ENCODE measurements around the gene PSENEN. TPM values are rescaled to one million over a fixed set of nuclear protein-coding genes. Genes with fewer than 3 reads are reported as not detected.

The PSENEN gene
- total RNA-seq, 1 donor = 11.6 TPM

DNA sequence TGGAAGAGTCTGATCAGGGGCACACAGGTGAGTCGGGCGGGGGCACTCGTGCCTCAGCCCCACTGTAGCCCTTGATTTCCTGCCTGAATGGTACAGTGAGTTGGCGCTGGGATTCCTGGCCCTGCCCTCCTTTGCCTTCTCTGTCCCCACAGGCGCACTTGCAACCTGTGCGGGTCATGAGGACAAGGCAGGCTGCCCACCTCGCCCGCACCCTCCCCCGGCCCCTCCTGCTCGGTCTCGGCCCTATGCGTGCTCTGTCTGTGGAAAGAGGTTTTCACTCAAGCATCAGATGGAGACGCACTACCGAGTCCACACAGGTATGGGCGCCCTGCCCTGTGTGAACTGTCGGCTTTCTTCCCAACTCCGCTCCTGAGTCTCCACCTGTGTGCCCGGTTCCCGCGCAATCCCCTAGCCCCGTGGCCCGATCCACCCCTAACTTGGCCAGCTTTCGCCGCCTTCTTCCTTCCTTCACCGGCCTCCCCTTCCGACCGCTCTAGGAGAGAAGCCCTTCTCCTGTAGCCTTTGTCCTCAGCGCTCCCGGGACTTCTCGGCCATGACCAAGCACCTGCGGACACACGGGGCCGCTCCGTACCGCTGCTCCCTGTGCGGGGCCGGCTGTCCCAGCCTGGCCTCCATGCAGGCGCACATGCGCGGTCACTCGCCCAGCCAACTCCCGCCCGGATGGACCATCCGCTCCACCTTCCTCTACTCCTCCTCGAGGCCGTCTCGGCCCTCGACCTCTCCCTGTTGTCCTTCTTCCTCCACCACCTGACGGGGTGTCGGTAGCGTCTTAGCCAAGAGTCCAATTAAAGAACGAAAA is 29.3 kb upstream of the PSENEN start:
- Histone ChIP-seq H3K27me3 (ENCODE audit: insufficient read depth, low read length) (no peaks in the 10 kb centered on the region), H3K79me2 (ENCODE audit: insufficient read depth, low read length) (peaks cover 33% of the 10 kb centered on the region), H3K4me3 (ENCODE audit: insufficient read depth, low read length) (peak overlapping the region; percentile 80), H3K4me1 (ENCODE audit: insufficient read depth, low read length) (peaks cover 17% of the 10 kb centered on the region), H3K36me3 (ENCODE audit: insufficient read depth, low read length) (peaks cover 6% of the 10 kb centered on the region), H3K9me3 (ENCODE audit: low read depth, low read length) (no peaks in the 10 kb centered on the region), H2AFZ (ENCODE audit: low read length) (peak overlapping the region; percentile 96), H4K20me1 (ENCODE audit: insufficient read depth, low read length) (peaks cover 19% of the 10 kb centered on the region), H3K27ac (ENCODE audit: low read depth, low read length) (no peak overlapping the region), H3K4me2 (ENCODE audit: insufficient read depth, low read length) (peak overlapping the region; percentile 89)
- TF ChIP-seq, protein P1, sequence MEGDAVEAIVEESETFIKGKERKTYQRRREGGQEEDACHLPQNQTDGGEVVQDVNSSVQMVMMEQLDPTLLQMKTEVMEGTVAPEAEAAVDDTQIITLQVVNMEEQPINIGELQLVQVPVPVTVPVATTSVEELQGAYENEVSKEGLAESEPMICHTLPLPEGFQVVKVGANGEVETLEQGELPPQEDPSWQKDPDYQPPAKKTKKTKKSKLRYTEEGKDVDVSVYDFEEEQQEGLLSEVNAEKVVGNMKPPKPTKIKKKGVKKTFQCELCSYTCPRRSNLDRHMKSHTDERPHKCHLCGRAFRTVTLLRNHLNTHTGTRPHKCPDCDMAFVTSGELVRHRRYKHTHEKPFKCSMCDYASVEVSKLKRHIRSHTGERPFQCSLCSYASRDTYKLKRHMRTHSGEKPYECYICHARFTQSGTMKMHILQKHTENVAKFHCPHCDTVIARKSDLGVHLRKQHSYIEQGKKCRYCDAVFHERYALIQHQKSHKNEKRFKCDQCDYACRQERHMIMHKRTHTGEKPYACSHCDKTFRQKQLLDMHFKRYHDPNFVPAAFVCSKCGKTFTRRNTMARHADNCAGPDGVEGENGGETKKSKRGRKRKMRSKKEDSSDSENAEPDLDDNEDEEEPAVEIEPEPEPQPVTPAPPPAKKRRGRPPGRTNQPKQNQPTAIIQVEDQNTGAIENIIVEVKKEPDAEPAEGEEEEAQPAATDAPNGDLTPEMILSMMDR (IDR thresholded peaks at IDR 0.05; ENCODE audit: extremely low read depth, low read depth, low read length) = no peak
- DNase-seq (ENCODE audit: insufficient read length, low spot score, missing footprints) = peak; percentile 98

DNA sequence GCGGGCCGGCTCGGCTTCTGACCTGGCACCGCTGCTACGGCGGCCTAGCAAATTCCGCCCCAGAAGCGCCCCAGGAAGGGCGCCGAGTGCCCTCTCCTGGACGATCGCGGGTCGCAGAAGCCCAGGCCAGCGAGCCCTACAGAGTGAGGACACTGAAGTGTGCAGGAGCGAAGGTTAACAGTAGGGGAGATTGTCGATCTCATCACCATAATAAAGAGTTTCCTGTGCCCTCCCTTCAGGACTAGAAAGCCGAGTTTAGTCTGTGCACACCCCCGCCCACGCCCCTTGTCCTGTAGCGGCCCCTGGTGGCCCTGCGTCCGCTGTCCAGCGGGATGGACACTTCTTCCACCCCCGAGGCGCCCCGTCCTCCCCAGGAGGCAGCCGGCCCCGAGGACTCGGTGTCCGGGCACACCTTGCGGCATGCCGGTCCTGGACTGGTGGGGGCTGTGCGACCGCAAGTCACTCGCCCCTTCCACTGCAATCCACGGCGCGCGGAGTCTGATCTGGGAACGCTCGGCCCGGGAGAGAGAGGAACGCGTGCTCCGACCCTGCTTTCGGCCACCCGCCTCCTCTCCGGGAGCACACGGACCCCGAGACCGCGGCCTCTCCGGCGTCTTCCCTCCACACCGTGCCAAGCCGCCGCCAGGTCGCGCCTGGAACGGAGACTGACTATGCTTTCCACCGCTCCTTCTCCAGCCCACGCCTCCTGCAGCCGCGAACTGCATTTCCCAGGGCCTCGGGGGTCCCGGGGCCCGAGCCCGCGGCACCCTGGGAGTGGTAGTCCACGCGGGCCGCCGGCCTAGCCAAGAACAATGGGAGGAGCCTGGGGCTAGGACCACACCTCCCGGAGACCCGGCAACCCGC is 28.4 kb upstream of the PSENEN start:
- no peaks in the 10 kb centered on the region for H3K27me3 ChIP-seq (ENCODE audit: insufficient read depth, low read length)
- peak overlapping the region; percentile 89 for H3K4me2 ChIP-seq (ENCODE audit: insufficient read depth, low read length)
- H3K79me2 ChIP-seq (ENCODE audit: insufficient read depth, low read length) = peaks cover 39% of the 10 kb centered on the region
- H2AFZ ChIP-seq (ENCODE audit: low read length) = peak overlapping the region; percentile 96
- H4K20me1 ChIP-seq (ENCODE audit: insufficient read depth, low read length) = peaks cover 25% of the 10 kb centered on the region
- H3K4me3 ChIP-seq (ENCODE audit: insufficient read depth, low read length) = peak overlapping the region; percentile 80
- peak; percentile 100 for DNase-seq (ENCODE audit: insufficient read length, low spot score, missing footprints)
- peak overlapping the region; percentile 20 for H3K27ac ChIP-seq (ENCODE audit: low read depth, low read length)
- TF ChIP-seq, protein P1 (IDR thresholded peaks at IDR 0.05; ENCODE audit: extremely low read depth, low read depth, low read length) = peak; percentile 78
- H3K9me3 ChIP-seq (ENCODE audit: low read depth, low read length) = no peaks in the 10 kb centered on the region
- peaks cover 12% of the 10 kb centered on the region for H3K36me3 ChIP-seq (ENCODE audit: insufficient read depth, low read length)
- H3K4me1 ChIP-seq (ENCODE audit: insufficient read depth, low read length) = peaks cover 17% of the 10 kb centered on the region

- Histone ChIP-seq H3K9me3 (ENCODE audit: low read depth, low read length) (no peaks in the 10 kb centered on the region), H3K79me2 (ENCODE audit: insufficient read depth, low read length) (peaks cover 47% of the 10 kb centered on the region), H3K27me3 (ENCODE audit: insufficient read depth, low read length) (no peaks in the 10 kb centered on the region), H2AFZ (ENCODE audit: low read length) (peak within 1 kb of the TSS; percentile 96), H3K4me2 (ENCODE audit: insufficient read depth, low read length) (peak within 1 kb of the TSS; percentile 89), H3K36me3 (ENCODE audit: insufficient read depth, low read length) (peaks cover 20% of the 10 kb centered on the region), H4K20me1 (ENCODE audit: insufficient read depth, low read length) (peaks cover 25% of the 10 kb centered on the region), H3K4me1 (ENCODE audit: insufficient read depth, low read length) (peaks cover 17% of the 10 kb centered on the region), H3K4me3 (ENCODE audit: insufficient read depth, low read length) (peak within 1 kb of the TSS; percentile 90), H3K27ac (ENCODE audit: low read depth, low read length) (peak within 1 kb of the TSS; percentile 56)
- TF ChIP-seq, protein P1 (IDR thresholded peaks at IDR 0.05; ENCODE audit: extremely low read depth, low read depth, low read length) = no peak
- DNase-seq (ENCODE audit: insufficient read length, low spot score, missing footprints) = peak; percentile 100
Observed at GRCh38 chr19:35717665-35718344, 27.6 kb upstream of the PSENEN start, which contains the start of gene KMT2B. Gene KMT2B, plus strand, starts transcription at chr19:35718003. Its CDS starts 16 bp downstream, at chr19:35718019.
